ENCODE measurements around the gene CRACR2B. TPM values are rescaled to one million over a fixed set of nuclear protein-coding genes. Genes with fewer than 3 reads are reported as not detected.

Gene CRACR2B
- total and polyA plus RNA-seq, 2 of the 13 experiments (the other 11 are each of a cell fraction or from before 2014, with no cell fraction given), result 14.9 to 21.0 TPM

DNA sequence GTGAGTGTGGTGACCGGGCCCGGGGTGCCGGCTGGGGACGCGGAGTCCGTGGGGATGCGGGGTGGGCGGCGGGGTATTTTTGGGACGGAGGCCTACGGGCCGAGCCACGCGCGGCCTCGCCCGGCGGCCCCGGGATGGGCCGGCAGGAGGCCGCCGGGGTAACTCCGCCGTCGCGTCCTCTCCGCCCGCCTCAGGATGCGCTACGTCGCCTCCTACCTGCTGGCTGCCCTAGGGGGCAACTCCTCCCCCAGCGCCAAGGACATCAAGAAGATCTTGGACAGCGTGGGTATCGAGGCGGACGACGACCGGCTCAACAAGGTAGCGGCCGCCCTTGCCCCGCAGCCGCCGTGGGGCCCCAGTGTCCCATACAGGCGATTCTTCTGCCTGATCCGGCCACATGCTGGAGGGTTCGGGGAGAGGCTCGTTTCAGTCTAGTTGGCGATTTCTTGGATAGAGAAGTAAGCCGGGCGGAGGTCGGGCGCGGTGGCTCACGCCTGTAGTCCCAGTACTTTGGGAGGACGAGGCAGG, 17.6 kb upstream of the CRACR2B start (continued):
- TF ChIP-seq SMAD1 (CRISPR knock-in tag; IDR thresholded peaks at IDR 0.05; ENCODE audit: borderline replicate concordance, low read depth) (0 out of 2 replicates have a peak, but pooled peaks have one; percentile 0), AGO2 (optimal IDR thresholded peaks at IDR 0.05; ENCODE audit: low read depth, low read length) (peak; percentile 83), RBM39 (IDR thresholded peaks at IDR 0.05; ENCODE audit: low read depth, low read length, poor library complexity, severe bottlenecking) (peak; percentile 34), JDP2 (CRISPR knock-in tag; IDR thresholded peaks at IDR 0.05; ENCODE audit: borderline replicate concordance) (no peak), U2AF1 (optimal IDR thresholded peaks at IDR 0.05; ENCODE audit: low read depth, low read length) (no peak), GZF1 (CRISPR knock-in tag; IDR thresholded peaks at IDR 0.05) (peak; percentile 9; the same call in 1 of the 2 replicates), ZNF431 (CRISPR knock-in tag; IDR thresholded peaks at IDR 0.05; ENCODE audit: borderline replicate concordance, low read depth) (no peak), ZNF329 (CRISPR knock-in tag; IDR thresholded peaks at IDR 0.05; ENCODE audit: low read depth) (0 out of 2 replicates have a peak, but pooled peaks have one; percentile 6), EED (CRISPR knock-in tag; IDR thresholded peaks at IDR 0.05) (no peak), SRSF9 (IDR thresholded peaks at IDR 0.05; ENCODE audit: borderline replicate concordance, insufficient read depth, low read depth, low read length, poor library complexity, severe bottlenecking) (no peak)
- TF ChIP-seq, protein P1, sequence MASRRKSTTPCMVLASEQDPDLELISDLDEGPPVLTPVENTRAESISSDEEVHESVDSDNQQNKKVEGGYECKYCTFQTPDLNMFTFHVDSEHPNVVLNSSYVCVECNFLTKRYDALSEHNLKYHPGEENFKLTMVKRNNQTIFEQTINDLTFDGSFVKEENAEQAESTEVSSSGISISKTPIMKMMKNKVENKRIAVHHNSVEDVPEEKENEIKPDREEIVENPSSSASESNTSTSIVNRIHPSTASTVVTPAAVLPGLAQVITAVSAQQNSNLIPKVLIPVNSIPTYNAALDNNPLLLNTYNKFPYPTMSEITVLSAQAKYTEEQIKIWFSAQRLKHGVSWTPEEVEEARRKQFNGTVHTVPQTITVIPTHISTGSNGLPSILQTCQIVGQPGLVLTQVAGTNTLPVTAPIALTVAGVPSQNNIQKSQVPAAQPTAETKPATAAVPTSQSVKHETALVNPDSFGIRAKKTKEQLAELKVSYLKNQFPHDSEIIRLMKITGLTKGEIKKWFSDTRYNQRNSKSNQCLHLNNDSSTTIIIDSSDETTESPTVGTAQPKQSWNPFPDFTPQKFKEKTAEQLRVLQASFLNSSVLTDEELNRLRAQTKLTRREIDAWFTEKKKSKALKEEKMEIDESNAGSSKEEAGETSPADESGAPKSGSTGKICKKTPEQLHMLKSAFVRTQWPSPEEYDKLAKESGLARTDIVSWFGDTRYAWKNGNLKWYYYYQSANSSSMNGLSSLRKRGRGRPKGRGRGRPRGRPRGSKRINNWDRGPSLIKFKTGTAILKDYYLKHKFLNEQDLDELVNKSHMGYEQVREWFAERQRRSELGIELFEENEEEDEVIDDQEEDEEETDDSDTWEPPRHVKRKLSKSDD (CRISPR knock-in tag; IDR thresholded peaks at IDR 0.05; ENCODE audit: low read depth), result no peak
- TF ChIP-seq, protein P2, sequence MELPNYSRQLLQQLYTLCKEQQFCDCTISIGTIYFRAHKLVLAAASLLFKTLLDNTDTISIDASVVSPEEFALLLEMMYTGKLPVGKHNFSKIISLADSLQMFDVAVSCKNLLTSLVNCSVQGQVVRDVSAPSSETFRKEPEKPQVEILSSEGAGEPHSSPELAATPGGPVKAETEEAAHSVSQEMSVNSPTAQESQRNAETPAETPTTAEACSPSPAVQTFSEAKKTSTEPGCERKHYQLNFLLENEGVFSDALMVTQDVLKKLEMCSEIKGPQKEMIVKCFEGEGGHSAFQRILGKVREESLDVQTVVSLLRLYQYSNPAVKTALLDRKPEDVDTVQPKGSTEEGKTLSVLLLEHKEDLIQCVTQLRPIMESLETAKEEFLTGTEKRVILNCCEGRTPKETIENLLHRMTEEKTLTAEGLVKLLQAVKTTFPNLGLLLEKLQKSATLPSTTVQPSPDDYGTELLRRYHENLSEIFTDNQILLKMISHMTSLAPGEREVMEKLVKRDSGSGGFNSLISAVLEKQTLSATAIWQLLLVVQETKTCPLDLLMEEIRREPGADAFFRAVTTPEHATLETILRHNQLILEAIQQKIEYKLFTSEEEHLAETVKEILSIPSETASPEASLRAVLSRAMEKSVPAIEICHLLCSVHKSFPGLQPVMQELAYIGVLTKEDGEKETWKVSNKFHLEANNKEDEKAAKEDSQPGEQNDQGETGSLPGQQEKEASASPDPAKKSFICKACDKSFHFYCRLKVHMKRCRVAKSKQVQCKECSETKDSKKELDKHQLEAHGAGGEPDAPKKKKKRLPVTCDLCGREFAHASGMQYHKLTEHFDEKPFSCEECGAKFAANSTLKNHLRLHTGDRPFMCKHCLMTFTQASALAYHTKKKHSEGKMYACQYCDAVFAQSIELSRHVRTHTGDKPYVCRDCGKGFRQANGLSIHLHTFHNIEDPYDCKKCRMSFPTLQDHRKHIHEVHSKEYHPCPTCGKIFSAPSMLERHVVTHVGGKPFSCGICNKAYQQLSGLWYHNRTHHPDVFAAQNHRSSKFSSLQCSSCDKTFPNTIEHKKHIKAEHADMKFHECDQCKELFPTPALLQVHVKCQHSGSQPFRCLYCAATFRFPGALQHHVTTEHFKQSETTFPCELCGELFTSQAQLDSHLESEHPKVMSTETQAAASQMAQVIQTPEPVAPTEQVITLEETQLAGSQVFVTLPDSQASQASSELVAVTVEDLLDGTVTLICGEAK (IDR thresholded peaks at IDR 0.05), result no peak
- TF ChIP-seq, protein P2 (CRISPR knock-in tag; IDR thresholded peaks at IDR 0.05), result no peak
- TF ChIP-seq, protein P3, sequence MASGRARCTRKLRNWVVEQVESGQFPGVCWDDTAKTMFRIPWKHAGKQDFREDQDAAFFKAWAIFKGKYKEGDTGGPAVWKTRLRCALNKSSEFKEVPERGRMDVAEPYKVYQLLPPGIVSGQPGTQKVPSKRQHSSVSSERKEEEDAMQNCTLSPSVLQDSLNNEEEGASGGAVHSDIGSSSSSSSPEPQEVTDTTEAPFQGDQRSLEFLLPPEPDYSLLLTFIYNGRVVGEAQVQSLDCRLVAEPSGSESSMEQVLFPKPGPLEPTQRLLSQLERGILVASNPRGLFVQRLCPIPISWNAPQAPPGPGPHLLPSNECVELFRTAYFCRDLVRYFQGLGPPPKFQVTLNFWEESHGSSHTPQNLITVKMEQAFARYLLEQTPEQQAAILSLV (CRISPR knock-in tag; IDR thresholded peaks at IDR 0.05; ENCODE audit: borderline replicate concordance), result peak; percentile 66; the same call in 1 of the 2 replicates
- TF ChIP-seq, protein P4, sequence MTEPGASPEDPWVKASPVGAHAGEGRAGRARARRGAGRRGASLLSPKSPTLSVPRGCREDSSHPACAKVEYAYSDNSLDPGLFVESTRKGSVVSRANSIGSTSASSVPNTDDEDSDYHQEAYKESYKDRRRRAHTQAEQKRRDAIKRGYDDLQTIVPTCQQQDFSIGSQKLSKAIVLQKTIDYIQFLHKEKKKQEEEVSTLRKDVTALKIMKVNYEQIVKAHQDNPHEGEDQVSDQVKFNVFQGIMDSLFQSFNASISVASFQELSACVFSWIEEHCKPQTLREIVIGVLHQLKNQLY (CRISPR knock-in tag; IDR thresholded peaks at IDR 0.05), result no peak

Data from HepG2 (cell line).